GM23338 (cell line): ENCODE results near the gene PDE6A. TPM values are rescaled to one million over a fixed set of nuclear protein-coding genes. Genes with fewer than 3 reads are reported as not detected.

Experiments used
- ATAC-seq: fragments of 200-7000 bp; cut with Tn5 transposase; 3 replicates; pipeline ENCODE4 v1.9.1; 2020
- DNase-seq: peaks from one replicate; pipeline ENCODE4 v3.0.0-alpha.2; 2015; ENCODE audit warnings: low spot score
- H2AFZ ChIP-seq: fragments of 200-600 bp; sonication (generic); 2 replicates; pipeline ENCODE4 v1.8.0; 2016; ENCODE audit warnings: antibody characterized with exemption, mild to moderate bottlenecking, moderate library complexity
- H3F3A ChIP-seq: fragments of 200-600 bp; sonication (generic); replicated peaks from 2 replicates; pipeline ENCODE4 v1.8.0; 2017; ENCODE audit warnings: antibody characterized with exemption, mixed run types, low read depth
- H3K27ac ChIP-seq: fragments of 200-600 bp; sonication (generic); 2 replicates; pipeline ENCODE4 v1.6.1; 2016; ENCODE audit warnings: low read depth
- H3K27me3 ChIP-seq: fragments of 200-600 bp; sonication (generic); 2 replicates; pipeline ENCODE4 v1.8.0; 2016; ENCODE audit warnings: mild to moderate bottlenecking, mixed run types, moderate library complexity; ENCODE audit not compliant: insufficient read depth
- H3K36me3 ChIP-seq: fragments of 200-600 bp; sonication (generic); 2 replicates; pipeline ENCODE4 v1.8.0; 2016; ENCODE audit warnings: mild to moderate bottlenecking; ENCODE audit not compliant: insufficient read depth
- H3K4me1 ChIP-seq: fragments of 200-600 bp; sonication (generic); 2 replicates; pipeline ENCODE4 v1.8.0; 2016; ENCODE audit warnings: mild to moderate bottlenecking, moderate library complexity; ENCODE audit not compliant: insufficient read depth
- H3K4me2 ChIP-seq: fragments of 200-600 bp; sonication (generic); 2 replicates; pipeline ENCODE4 v1.7.1; 2017; ENCODE audit warnings: mixed run types
- H3K4me3 ChIP-seq: fragments of 200-600 bp; sonication (generic); 2 replicates; pipeline ENCODE4 v1.6.1; 2016; ENCODE audit warnings: mixed run types
- H3K79me2 ChIP-seq: fragments of 200-600 bp; sonication (generic); replicated peaks from 2 replicates; pipeline ENCODE4 v1.8.0; 2017; ENCODE audit warnings: mild to moderate bottlenecking; ENCODE audit not compliant: insufficient read depth
- H3K9me2 ChIP-seq: fragments of 200-600 bp; sonication (generic); 2 replicates; pipeline ENCODE4 v1.8.0; 2017; ENCODE audit not compliant: insufficient read depth
- H4K20me1 ChIP-seq: fragments of 200-600 bp; sonication (generic); replicated peaks from 2 replicates; pipeline ENCODE4 v1.8.0; 2017; ENCODE audit warnings: mild to moderate bottlenecking; ENCODE audit not compliant: insufficient read depth
- H3K27ac Mint-ChIP-seq: 2 replicates; pipeline ENCODE4 v1.8.0; 2020; ENCODE audit warnings: inconsistent platforms, mild to moderate bottlenecking, moderate library complexity, mixed read lengths
- H3K27me3 Mint-ChIP-seq: 3 replicates; pipeline ENCODE4 v1.8.0; 2022; ENCODE audit warnings: low read depth, mild to moderate bottlenecking, moderate library complexity, mixed read lengths, inconsistent platforms; ENCODE audit not compliant: insufficient read depth, poor library complexity
- H3K36me3 Mint-ChIP-seq: 3 replicates; pipeline ENCODE4 v1.8.0; 2021; ENCODE audit warnings: low read depth, mild to moderate bottlenecking, inconsistent platforms, moderate library complexity, mixed read lengths
- H3K4me1 Mint-ChIP-seq: 3 replicates; pipeline ENCODE4 v1.8.0; 2020; ENCODE audit warnings: mild to moderate bottlenecking, inconsistent platforms, mixed read lengths
- H3K4me3 Mint-ChIP-seq: 3 replicates; pipeline ENCODE4 v1.8.0; 2021; ENCODE audit warnings: moderate library complexity, mild to moderate bottlenecking, inconsistent platforms, mixed read lengths
- H3K9me3 Mint-ChIP-seq: 3 replicates; pipeline ENCODE4 v1.8.0; 2020; ENCODE audit warnings: moderate library complexity, mild to moderate bottlenecking, inconsistent platforms, mixed read lengths
- CREB1 ChIP-seq: fragments of 250-450 bp; sonication (Bioruptor Pico); IDR thresholded peaks from 2 replicates; pipeline ENCODE4 v1.5.0; 2020; ENCODE audit warnings: low read depth, mild to moderate bottlenecking, moderate library complexity
- CTCF ChIP-seq, 2 experiments: fragments of 200-600 bp in 1 of 2; sonication (generic) in 1 of 2; conservative IDR thresholded peaks; 2 replicates each; pipeline versions ENCODE4 v1.5.1 to v1.6.1; 2016 to 2017; ENCODE audit warnings: antibody characterized with exemption in 2 of 2, low read depth in 2 of 2, mild to moderate bottlenecking in 2 of 2, moderate library complexity in 1 of 2
- EZH2 ChIP-seq: fragments of 200-600 bp; sonication (generic); IDR thresholded peaks from one replicate; pipeline ENCODE4 v1.8.0; 2017; ENCODE audit warnings: antibody characterized with exemption, mild to moderate bottlenecking, low read depth; ENCODE audit not compliant: unreplicated experiment
- EZH2phosphoT487 ChIP-seq: fragments of 200-600 bp; sonication (generic); IDR thresholded peaks from one replicate; pipeline ENCODE4 v1.8.1; 2018; ENCODE audit warnings: antibody characterized with exemption; ENCODE audit not compliant: unreplicated experiment
- JUNB ChIP-seq: IDR thresholded peaks from one replicate; pipeline ENCODE4 v1.6.1; 2016; ENCODE audit warnings: antibody characterized with exemption; ENCODE audit not compliant: unreplicated experiment
- NANOG ChIP-seq: IDR thresholded peaks from 2 replicates; pipeline ENCODE4 v1.6.1; 2016; ENCODE audit warnings: antibody characterized with exemption, borderline replicate concordance
- POLR2AphosphoS5 ChIP-seq: IDR thresholded peaks from 2 replicates; pipeline ENCODE4 v1.6.1; 2016; ENCODE audit warnings: antibody characterized with exemption, low read depth
- STAT1 ChIP-seq: IDR thresholded peaks from one replicate; pipeline ENCODE4 v1.6.1; 2016; ENCODE audit warnings: antibody characterized with exemption; ENCODE audit not compliant: unreplicated experiment
- ZNF114 ChIP-seq: fragments of 250-450 bp; sonication (Bioruptor Pico); IDR thresholded peaks from 2 replicates; pipeline ENCODE4 v1.5.0; 2020; ENCODE audit warnings: mild to moderate bottlenecking, moderate library complexity
- ZNF331 ChIP-seq: fragments of 250-450 bp; sonication (Bioruptor Pico); IDR thresholded peaks from 2 replicates; pipeline ENCODE4 v1.5.0; 2020; ENCODE audit warnings: low read depth, mild to moderate bottlenecking, moderate library complexity
- polyA plus RNA-seq: library from polyadenylated mRNA; unstranded; fragments of >200 nt; fragmentation: Nextera tagmentation; extraction: Ambion mirVana; gene quantifications from 2 replicates; pipeline ENCODE4 v1.2.1, GENCODE V29; 2016
- total RNA-seq: library from RNA; depleted of rRNA; stranded (reverse); fragments of >200 nt; shearing (Covaris generic); gene quantifications from 2 replicates; pipeline ENCODE4 v1.2.3, GENCODE V29; 2014
- TF ChIP-seq, protein P1 (sequence below): fragments of 250-450 bp; sonication (Bioruptor Pico); IDR thresholded peaks from 2 replicates; pipeline ENCODE4 v1.5.0; 2020; ENCODE audit warnings: mild to moderate bottlenecking, moderate library complexity
- TF ChIP-seq, protein P2 (sequence below): IDR thresholded peaks from 2 replicates; pipeline ENCODE4 v1.6.1; 2016; ENCODE audit warnings: antibody characterized with exemption
- TF ChIP-seq, protein P3 (sequence below): IDR thresholded peaks from one replicate; pipeline ENCODE4 v1.6.1; 2018; ENCODE audit warnings: antibody characterized with exemption; ENCODE audit not compliant: unreplicated experiment

The PDE6A gene
- total and polyA plus RNA-seq, 2 experiments from 2014 or later: 0.08 TPM; not detected in 1

DNA sequence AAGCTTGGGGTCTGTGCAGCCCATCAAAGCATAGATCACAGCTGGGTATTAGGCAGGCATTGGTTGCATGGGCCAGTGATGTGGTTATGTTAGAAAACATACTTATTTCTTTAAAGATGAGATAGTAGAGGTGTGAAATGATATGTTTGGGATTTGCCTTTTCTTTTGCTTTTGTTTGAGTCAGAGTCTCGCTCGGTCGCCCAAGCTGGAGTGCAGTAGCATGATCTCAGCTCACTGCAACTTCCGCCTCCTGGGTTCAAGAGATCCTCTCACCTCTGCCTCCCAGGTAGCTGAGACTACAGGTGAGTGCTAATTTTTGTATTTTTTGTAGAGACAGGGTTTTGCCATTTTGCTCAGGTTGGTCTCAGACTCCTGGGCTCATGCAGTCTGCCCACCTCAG lies 84.8 kb downstream of the PDE6A start:
- H2AFZ ChIP-seq: no peak overlapping the region
- H3K4me3 Mint-ChIP-seq: no peak overlapping the region

More for the DNA sequence above, 84.8 kb downstream of the PDE6A start:
- Histone ChIP-seq H3K9me2 (no peaks in the 10 kb centered on the region), H3K4me3 (no peak overlapping the region), H4K20me1 (no peaks in the 10 kb centered on the region; the same call in 1 of the 2 replicates), H3K27me3 (no peaks in the 10 kb centered on the region), H3K27ac (0 out of 2 replicates have a peak overlapping the region, but pooled peaks have one; percentile 19), H3K36me3 (no peaks in the 10 kb centered on the region; the same call in 1 of the 2 replicates), H3K79me2 (no peaks in the 10 kb centered on the region), H3F3A (no peaks in the 10 kb centered on the region; the same call in 1 of the 2 replicates), H3K4me2 (no peak overlapping the region), H3K4me1 (peaks cover 17% of the 10 kb centered on the region)
- TF ChIP-seq STAT1 (no peak), EZH2phosphoT487 (no peak), POLR2AphosphoS5 (no peak), CREB1 (CRISPR knock-in tag) (no peak), ZNF114 (CRISPR knock-in tag) (no peak), NANOG (no peak), JUNB (no peak), EZH2 (no peak), CTCF (conservative IDR thresholded peaks at IDR 0.05; ENCODE audit: low read depth in 2 of 2) (no peak), ZNF331 (CRISPR knock-in tag) (no peak)
- TF ChIP-seq, protein P1, sequence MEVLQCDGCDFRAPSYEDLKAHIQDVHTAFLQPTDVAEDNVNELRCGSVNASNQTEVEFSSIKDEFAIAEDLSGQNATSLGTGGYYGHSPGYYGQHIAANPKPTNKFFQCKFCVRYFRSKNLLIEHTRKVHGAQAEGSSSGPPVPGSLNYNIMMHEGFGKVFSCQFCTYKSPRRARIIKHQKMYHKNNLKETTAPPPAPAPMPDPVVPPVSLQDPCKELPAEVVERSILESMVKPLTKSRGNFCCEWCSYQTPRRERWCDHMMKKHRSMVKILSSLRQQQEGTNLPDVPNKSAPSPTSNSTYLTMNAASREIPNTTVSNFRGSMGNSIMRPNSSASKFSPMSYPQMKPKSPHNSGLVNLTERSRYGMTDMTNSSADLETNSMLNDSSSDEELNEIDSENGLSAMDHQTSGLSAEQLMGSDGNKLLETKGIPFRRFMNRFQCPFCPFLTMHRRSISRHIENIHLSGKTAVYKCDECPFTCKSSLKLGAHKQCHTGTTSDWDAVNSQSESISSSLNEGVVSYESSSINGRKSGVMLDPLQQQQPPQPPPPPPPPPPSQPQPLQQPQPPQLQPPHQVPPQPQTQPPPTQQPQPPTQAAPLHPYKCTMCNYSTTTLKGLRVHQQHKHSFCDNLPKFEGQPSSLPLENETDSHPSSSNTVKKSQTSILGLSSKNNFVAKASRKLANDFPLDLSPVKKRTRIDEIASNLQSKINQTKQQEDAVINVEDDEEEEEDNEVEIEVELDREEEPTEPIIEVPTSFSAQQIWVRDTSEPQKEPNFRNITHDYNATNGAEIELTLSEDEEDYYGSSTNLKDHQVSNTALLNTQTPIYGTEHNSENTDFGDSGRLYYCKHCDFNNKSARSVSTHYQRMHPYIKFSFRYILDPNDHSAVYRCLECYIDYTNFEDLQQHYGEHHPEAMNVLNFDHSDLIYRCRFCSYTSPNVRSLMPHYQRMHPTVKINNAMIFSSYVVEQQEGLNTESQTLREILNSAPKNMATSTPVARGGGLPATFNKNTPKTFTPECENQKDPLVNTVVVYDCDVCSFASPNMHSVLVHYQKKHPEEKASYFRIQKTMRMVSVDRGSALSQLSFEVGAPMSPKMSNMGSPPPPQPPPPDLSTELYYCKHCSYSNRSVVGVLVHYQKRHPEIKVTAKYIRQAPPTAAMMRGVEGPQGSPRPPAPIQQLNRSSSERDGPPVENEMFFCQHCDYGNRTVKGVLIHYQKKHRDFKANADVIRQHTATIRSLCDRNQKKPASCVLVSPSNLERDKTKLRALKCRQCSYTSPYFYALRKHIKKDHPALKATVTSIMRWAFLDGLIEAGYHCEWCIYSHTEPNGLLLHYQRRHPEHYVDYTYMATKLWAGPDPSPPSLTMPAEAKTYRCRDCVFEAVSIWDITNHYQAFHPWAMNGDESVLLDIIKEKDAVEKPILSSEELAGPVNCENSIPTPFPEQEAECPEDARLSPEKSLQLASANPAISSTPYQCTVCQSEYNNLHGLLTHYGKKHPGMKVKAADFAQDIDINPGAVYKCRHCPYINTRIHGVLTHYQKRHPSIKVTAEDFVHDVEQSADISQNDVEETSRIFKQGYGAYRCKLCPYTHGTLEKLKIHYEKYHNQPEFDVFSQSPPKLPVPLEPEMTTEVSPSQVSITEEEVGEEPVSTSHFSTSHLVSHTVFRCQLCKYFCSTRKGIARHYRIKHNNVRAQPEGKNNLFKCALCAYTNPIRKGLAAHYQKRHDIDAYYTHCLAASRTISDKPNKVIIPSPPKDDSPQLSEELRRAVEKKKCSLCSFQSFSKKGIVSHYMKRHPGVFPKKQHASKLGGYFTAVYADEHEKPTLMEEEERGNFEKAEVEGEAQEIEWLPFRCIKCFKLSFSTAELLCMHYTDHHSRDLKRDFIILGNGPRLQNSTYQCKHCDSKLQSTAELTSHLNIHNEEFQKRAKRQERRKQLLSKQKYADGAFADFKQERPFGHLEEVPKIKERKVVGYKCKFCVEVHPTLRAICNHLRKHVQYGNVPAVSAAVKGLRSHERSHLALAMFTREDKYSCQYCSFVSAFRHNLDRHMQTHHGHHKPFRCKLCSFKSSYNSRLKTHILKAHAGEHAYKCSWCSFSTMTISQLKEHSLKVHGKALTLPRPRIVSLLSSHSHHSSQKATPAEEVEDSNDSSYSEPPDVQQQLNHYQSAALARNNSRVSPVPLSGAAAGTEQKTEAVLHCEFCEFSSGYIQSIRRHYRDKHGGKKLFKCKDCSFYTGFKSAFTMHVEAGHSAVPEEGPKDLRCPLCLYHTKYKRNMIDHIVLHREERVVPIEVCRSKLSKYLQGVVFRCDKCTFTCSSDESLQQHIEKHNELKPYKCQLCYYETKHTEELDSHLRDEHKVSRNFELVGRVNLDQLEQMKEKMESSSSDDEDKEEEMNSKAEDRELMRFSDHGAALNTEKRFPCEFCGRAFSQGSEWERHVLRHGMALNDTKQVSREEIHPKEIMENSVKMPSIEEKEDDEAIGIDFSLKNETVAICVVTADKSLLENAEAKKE: no peak
- TF ChIP-seq, protein P2, sequence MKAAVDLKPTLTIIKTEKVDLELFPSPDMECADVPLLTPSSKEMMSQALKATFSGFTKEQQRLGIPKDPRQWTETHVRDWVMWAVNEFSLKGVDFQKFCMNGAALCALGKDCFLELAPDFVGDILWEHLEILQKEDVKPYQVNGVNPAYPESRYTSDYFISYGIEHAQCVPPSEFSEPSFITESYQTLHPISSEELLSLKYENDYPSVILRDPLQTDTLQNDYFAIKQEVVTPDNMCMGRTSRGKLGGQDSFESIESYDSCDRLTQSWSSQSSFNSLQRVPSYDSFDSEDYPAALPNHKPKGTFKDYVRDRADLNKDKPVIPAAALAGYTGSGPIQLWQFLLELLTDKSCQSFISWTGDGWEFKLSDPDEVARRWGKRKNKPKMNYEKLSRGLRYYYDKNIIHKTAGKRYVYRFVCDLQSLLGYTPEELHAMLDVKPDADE: no peak
- TF ChIP-seq, protein P3, sequence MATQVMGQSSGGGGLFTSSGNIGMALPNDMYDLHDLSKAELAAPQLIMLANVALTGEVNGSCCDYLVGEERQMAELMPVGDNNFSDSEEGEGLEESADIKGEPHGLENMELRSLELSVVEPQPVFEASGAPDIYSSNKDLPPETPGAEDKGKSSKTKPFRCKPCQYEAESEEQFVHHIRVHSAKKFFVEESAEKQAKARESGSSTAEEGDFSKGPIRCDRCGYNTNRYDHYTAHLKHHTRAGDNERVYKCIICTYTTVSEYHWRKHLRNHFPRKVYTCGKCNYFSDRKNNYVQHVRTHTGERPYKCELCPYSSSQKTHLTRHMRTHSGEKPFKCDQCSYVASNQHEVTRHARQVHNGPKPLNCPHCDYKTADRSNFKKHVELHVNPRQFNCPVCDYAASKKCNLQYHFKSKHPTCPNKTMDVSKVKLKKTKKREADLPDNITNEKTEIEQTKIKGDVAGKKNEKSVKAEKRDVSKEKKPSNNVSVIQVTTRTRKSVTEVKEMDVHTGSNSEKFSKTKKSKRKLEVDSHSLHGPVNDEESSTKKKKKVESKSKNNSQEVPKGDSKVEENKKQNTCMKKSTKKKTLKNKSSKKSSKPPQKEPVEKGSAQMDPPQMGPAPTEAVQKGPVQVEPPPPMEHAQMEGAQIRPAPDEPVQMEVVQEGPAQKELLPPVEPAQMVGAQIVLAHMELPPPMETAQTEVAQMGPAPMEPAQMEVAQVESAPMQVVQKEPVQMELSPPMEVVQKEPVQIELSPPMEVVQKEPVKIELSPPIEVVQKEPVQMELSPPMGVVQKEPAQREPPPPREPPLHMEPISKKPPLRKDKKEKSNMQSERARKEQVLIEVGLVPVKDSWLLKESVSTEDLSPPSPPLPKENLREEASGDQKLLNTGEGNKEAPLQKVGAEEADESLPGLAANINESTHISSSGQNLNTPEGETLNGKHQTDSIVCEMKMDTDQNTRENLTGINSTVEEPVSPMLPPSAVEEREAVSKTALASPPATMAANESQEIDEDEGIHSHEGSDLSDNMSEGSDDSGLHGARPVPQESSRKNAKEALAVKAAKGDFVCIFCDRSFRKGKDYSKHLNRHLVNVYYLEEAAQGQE: no peak
- DNase-seq (no peak), ATAC-seq (no peak)
- Mint-ChIP-seq H3K9me3 (no peaks in the 10 kb centered on the region), H3K27ac (no peak overlapping the region), H3K27me3 (peaks cover 9% of the 10 kb centered on the region), H3K36me3 (no peaks in the 10 kb centered on the region), H3K4me1 (peaks cover 11% of the 10 kb centered on the region)
